Measurements from ENCODE around the gene EPHA4.

DNA sequence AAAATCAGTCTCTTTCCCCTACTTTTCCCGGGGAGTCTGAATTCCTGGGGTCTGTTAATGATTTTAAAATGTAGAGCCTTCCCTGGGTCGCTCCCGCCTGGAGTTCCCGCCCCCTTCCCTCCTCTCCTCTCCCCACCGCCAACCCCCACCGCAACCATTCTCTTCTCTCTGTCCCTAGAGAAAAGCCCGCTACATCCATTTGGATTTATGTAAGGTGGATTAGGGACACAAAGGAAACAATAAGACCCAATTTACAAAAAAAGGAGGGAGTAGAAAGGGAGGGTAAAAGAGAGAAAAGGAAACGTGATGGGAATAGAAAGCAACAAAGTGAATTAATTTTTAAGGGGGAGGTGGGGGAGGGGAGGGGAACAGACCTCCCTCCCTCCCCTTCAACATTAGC lies 2.2 kb downstream of the EPHA4 start:
- TF ChIP-seq, protein P1, sequence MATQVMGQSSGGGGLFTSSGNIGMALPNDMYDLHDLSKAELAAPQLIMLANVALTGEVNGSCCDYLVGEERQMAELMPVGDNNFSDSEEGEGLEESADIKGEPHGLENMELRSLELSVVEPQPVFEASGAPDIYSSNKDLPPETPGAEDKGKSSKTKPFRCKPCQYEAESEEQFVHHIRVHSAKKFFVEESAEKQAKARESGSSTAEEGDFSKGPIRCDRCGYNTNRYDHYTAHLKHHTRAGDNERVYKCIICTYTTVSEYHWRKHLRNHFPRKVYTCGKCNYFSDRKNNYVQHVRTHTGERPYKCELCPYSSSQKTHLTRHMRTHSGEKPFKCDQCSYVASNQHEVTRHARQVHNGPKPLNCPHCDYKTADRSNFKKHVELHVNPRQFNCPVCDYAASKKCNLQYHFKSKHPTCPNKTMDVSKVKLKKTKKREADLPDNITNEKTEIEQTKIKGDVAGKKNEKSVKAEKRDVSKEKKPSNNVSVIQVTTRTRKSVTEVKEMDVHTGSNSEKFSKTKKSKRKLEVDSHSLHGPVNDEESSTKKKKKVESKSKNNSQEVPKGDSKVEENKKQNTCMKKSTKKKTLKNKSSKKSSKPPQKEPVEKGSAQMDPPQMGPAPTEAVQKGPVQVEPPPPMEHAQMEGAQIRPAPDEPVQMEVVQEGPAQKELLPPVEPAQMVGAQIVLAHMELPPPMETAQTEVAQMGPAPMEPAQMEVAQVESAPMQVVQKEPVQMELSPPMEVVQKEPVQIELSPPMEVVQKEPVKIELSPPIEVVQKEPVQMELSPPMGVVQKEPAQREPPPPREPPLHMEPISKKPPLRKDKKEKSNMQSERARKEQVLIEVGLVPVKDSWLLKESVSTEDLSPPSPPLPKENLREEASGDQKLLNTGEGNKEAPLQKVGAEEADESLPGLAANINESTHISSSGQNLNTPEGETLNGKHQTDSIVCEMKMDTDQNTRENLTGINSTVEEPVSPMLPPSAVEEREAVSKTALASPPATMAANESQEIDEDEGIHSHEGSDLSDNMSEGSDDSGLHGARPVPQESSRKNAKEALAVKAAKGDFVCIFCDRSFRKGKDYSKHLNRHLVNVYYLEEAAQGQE (IDR thresholded peaks at IDR 0.05): no peak
- TF ChIP-seq JUN (IDR thresholded peaks at IDR 0.05) (no peak), CEBPB (IDR thresholded peaks at IDR 0.05) (no peak), PHF8 (IDR thresholded peaks at IDR 0.05; ENCODE audit: borderline replicate concordance, low read depth) (no peak), RNF2 (IDR thresholded peaks at IDR 0.05; ENCODE audit: borderline replicate concordance, low read depth) (no peak), MYC (IDR thresholded peaks at IDR 0.05; ENCODE audit: borderline replicate concordance, low read length) (no peak)
- TF ChIP-seq, protein P2, sequence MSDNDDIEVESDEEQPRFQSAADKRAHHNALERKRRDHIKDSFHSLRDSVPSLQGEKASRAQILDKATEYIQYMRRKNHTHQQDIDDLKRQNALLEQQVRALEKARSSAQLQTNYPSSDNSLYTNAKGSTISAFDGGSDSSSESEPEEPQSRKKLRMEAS (IDR thresholded peaks at IDR 0.05): no peak
- TF ChIP-seq, protein P3, sequence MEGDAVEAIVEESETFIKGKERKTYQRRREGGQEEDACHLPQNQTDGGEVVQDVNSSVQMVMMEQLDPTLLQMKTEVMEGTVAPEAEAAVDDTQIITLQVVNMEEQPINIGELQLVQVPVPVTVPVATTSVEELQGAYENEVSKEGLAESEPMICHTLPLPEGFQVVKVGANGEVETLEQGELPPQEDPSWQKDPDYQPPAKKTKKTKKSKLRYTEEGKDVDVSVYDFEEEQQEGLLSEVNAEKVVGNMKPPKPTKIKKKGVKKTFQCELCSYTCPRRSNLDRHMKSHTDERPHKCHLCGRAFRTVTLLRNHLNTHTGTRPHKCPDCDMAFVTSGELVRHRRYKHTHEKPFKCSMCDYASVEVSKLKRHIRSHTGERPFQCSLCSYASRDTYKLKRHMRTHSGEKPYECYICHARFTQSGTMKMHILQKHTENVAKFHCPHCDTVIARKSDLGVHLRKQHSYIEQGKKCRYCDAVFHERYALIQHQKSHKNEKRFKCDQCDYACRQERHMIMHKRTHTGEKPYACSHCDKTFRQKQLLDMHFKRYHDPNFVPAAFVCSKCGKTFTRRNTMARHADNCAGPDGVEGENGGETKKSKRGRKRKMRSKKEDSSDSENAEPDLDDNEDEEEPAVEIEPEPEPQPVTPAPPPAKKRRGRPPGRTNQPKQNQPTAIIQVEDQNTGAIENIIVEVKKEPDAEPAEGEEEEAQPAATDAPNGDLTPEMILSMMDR (IDR thresholded peaks at IDR 0.05): no peak
